ENCODE results near the gene TMEM138. TPM values are rescaled to one million over a fixed set of nuclear protein-coding genes. Genes with fewer than 3 reads are reported as not detected.

TMEM138 gene
- total RNA-seq, 1 experiment from 2014 or later = 43.6 TPM

DNA sequence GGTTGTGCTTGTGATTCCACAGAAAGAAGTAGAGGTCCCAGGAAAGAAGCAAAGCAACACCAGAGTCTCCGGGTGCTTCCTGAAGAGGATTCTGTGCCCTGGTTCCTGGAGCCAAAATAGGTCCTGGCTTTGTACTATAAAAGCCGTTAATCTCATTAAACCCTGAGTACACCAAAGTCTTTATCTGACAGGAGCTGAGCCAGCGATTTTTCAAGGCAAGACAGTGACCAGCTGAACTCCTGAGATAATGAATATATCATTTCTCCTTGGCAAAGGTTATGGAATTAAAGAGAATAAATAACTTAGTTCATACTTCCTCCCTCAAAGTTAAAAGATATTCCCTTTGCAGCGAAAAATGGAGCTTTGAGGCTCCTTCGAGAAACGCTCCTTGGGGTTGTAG, 5.2 kb downstream of the TMEM138 start:
- H3K23ac ChIP-seq (ENCODE audit: insufficient read length, low read depth, low read length) = no peak overlapping the region
- no peaks in the 10 kb centered on the region for H3K27me3 Mint-ChIP-seq (ENCODE audit: low read depth)
- H3K79me2 ChIP-seq (ENCODE audit: insufficient read depth, low read length) = peaks cover 2% of the 10 kb centered on the region; the same call in 1 of the 2 replicates
- H2BK20ac ChIP-seq (ENCODE audit: low read depth, low read length, poor library complexity, severe bottlenecking) = no peak overlapping the region
- no peak overlapping the region for H2BK120ac ChIP-seq (ENCODE audit: low read depth, low read length, poor library complexity, severe bottlenecking)
- no peak overlapping the region for H2BK5ac ChIP-seq (ENCODE audit: insufficient read length, low read length)
- no peak overlapping the region for H3K4me3 Mint-ChIP-seq
- no peak overlapping the region for H3K14ac ChIP-seq (ENCODE audit: insufficient read depth, low read length)
- no peak overlapping the region for H2AFZ ChIP-seq (ENCODE audit: low read length)
- no peak overlapping the region for H3K4ac ChIP-seq (ENCODE audit: low read depth, low read length)
- no peak overlapping the region for H2AK5ac ChIP-seq (ENCODE audit: insufficient read length, low read length)
- H3K23me2 ChIP-seq (ENCODE audit: insufficient read length, low read depth, low read length, poor library complexity, severe bottlenecking) = no peaks in the 10 kb centered on the region
- no peaks in the 10 kb centered on the region for H3K9me3 ChIP-seq (ENCODE audit: control insufficient read depth, low read depth, low read length)
- no peaks in the 10 kb centered on the region for H3K79me1 ChIP-seq (ENCODE audit: insufficient read depth, low read depth, low read length, poor library complexity, severe bottlenecking)
- peaks cover 6 to 14% of the 10 kb centered on the region in 2 experiments for H3K4me1 Mint-ChIP-seq
- H3K9ac ChIP-seq (ENCODE audit: extremely low read depth, insufficient read length, low read length) = no peak overlapping the region
- H4K8ac ChIP-seq (replicated peaks; ENCODE audit: insufficient read length, low read depth, low read length) = no peak overlapping the region
- H3K27me3 ChIP-seq (ENCODE audit: insufficient read depth, low read length) = no peaks in the 10 kb centered on the region
- no peak overlapping the region for H3K27ac ChIP-seq (ENCODE audit: insufficient read length, low read depth, low read length)
- DNase-seq = no peak
- H4K5ac ChIP-seq (ENCODE audit: insufficient read length, low read depth, low read length) = no peak overlapping the region
- H3K18ac ChIP-seq (ENCODE audit: insufficient read length, low read depth, low read length) = no peak overlapping the region
- H2BK12ac ChIP-seq (ENCODE audit: insufficient read length, low read depth, low read length) = no peak overlapping the region
- no peak overlapping the region for H4K91ac ChIP-seq (ENCODE audit: insufficient read length, low read depth, low read length)
- H3K27ac Mint-ChIP-seq = no peak overlapping the region
- H3K9me3 Mint-ChIP-seq = peaks cover 10 to 16% of the 10 kb centered on the region in 2 experiments
- TF ChIP-seq, protein P1, sequence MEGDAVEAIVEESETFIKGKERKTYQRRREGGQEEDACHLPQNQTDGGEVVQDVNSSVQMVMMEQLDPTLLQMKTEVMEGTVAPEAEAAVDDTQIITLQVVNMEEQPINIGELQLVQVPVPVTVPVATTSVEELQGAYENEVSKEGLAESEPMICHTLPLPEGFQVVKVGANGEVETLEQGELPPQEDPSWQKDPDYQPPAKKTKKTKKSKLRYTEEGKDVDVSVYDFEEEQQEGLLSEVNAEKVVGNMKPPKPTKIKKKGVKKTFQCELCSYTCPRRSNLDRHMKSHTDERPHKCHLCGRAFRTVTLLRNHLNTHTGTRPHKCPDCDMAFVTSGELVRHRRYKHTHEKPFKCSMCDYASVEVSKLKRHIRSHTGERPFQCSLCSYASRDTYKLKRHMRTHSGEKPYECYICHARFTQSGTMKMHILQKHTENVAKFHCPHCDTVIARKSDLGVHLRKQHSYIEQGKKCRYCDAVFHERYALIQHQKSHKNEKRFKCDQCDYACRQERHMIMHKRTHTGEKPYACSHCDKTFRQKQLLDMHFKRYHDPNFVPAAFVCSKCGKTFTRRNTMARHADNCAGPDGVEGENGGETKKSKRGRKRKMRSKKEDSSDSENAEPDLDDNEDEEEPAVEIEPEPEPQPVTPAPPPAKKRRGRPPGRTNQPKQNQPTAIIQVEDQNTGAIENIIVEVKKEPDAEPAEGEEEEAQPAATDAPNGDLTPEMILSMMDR (conservative IDR thresholded peaks at IDR 0.05) = no peak
- no peak overlapping the region for H3T11ph ChIP-seq (ENCODE audit: low read length)
- no peak overlapping the region for H2BK15ac ChIP-seq (ENCODE audit: low read depth, low read length)
- H3K56ac ChIP-seq (ENCODE audit: insufficient read length, low read depth, low read length) = no peak overlapping the region
- no peaks in the 10 kb centered on the region for H3K4me1 ChIP-seq (ENCODE audit: insufficient read depth, low read length)
- no CpG with 5 or more reads among the region's 6 CpGs for WGBS (ENCODE audit: extremely low coverage, insufficient read length, low lambda C conversion rate)
- peaks cover 66 to 88% (median 78%) of the 10 kb centered on the region in 3 experiments for H3K36me3 Mint-ChIP-seq (ENCODE audit: insufficient read depth in 1 of 3, low read depth in 3 of 3)
- H4K20me1 ChIP-seq (ENCODE audit: control insufficient read depth, insufficient read depth, insufficient read length) = no peaks in the 10 kb centered on the region
- no peak overlapping the region for H3K4me2 ChIP-seq (ENCODE audit: insufficient read depth, insufficient read length, low read length)
